Left lung (tissue), 10 donors: ENCODE data around the gene NHEJ1. TPM values are rescaled to one million over a fixed set of nuclear protein-coding genes. Genes with fewer than 3 reads are reported as not detected.
A peak's percentile ranks its signal among the peaks of the same experiment; 100 is the strongest.

Source experiments
- ATAC-seq: fragments of 200-7000 bp; cut with Tn5 transposase; one replicate; pipeline ENCODE4 v1.9.1; 2020; ENCODE audit warnings: moderate library complexity
- DNase-seq, 4 donors: peaks; one replicate each; pipeline ENCODE4 v3.0.0-alpha.2; 2013 to 2020
- H3K27ac ChIP-seq, 2 donors: fragments of 200-600 bp; sonication (generic) in 1 of 2; one replicate each; pipeline versions ENCODE4 v1.5.0 to v1.8.0; 2020 to 2021
- H3K27me3 ChIP-seq, 2 donors: fragments of 200-600 bp; sonication (generic) in 1 of 2; one replicate each; pipeline versions ENCODE4 v1.5.0 to v1.8.0; 2020 to 2021
- H3K36me3 ChIP-seq, 2 donors: fragments of 200-600 bp; sonication (generic) in 1 of 2; one replicate each; pipeline versions ENCODE4 v1.5.0 to v1.8.0; 2020 to 2021
- H3K4me1 ChIP-seq, 2 donors: fragments of 200-600 bp; one replicate each; pipeline ENCODE4 v1.8.0; 2021
- H3K4me3 ChIP-seq, 2 donors: fragments of 200-600 bp; sonication (generic) in 1 of 2; one replicate each; pipeline versions ENCODE4 v1.5.0 to v1.8.0; 2020 to 2021; ENCODE audit warnings: mild to moderate bottlenecking in 1 of 2
- H3K9me3 ChIP-seq, 2 donors: fragments of 200-600 bp; sonication (generic) in 1 of 2; one replicate each; pipeline versions ENCODE4 v1.5.0 to v1.8.0; 2020 to 2021
- CTCF ChIP-seq, 2 donors: fragments of 200-600 bp; sonication (generic) in 1 of 2; IDR thresholded peaks; one replicate each; pipeline versions ENCODE4 v1.5.0 to v1.8.0; 2021; ENCODE audit warnings: antibody characterized with exemption in 2 of 2
- intact Hi-C, 2 donors: fragments of 100-400 bp; cut with DNase I; formaldehyde crosslinking; loops; one replicate each; pipeline versions ENCODE4 v1.11.2 to v1.14.2; 2022
- polyA plus RNA-seq, 6 donors: library from polyadenylated mRNA; unstranded; fragments of 120-200 nt; gene quantifications; one replicate each; pipeline ENCODE4 v1.2.1, GENCODE V29; 2013; ENCODE audit not compliant: insufficient read length in 6 of 6
- total RNA-seq, 2 donors: library from RNA; stranded (reverse); fragmentation: NEBNext Ultra II Directional; extraction: Animal tissue kit (Norgen Biotek cat#: 25700); gene quantifications; one replicate each; pipeline ENCODE4 v1.2.1, GENCODE V29; 2021
- donor health status: DM: no; HTN: yes; CAD: no.
- donor health status: DM: no; HTN: no; CAD: no.

NHEJ1 gene
- total and polyA plus RNA-seq, 8 donors = 14.0 to 20.9 (median 18.2) TPM

- intact Hi-C loops = no loop called here
- H3K27ac ChIP-seq = no peak overlapping the region
Observed at GRCh38 chr2:219158025-219158424, 2.6 kb downstream of the NHEJ1 start.

GRCh38 chr2:219157396-219157795 is 3.2 kb downstream of the NHEJ1 start:
- ATAC-seq (no peak), DNase-seq (no peak)
- Histone ChIP-seq H3K27ac (no peak overlapping the region), H3K4me3 (no peak overlapping the region), H3K36me3 (peaks cover 0 to 39% of the 10 kb centered on the region in 2 donors), H3K9me3 (no peaks in the 10 kb centered on the region), H3K4me1 (peaks cover 4 to 12% of the 10 kb centered on the region in 2 donors), H3K27me3 (no peaks in the 10 kb centered on the region)
- intact Hi-C loops = no loop called here
- no peak for TF ChIP-seq CTCF (IDR thresholded peaks at IDR 0.05)

More at GRCh38 chr2:219158025-219158424, 2.6 kb downstream of the NHEJ1 start:
- DNase-seq (no peak), ATAC-seq (no peak)
- Histone ChIP-seq H3K27me3 (no peaks in the 10 kb centered on the region), H3K4me1 (peaks cover 4 to 12% of the 10 kb centered on the region in 2 donors), H3K4me3 (no peak overlapping the region), H3K9me3 (no peaks in the 10 kb centered on the region), H3K36me3 (peaks cover 0 to 33% of the 10 kb centered on the region in 2 donors)
- no peak for TF ChIP-seq CTCF (IDR thresholded peaks at IDR 0.05)

GRCh38 chr2:219155054-219155644 is 5.5 kb downstream of the NHEJ1 start:
- Histone ChIP-seq H3K36me3 (peaks cover 0 to 52% of the 10 kb centered on the region in 2 donors), H3K27ac (no peak overlapping the region), H3K9me3 (no peaks in the 10 kb centered on the region), H3K4me3 (no peak overlapping the region), H3K4me1 (peaks cover 4 to 6% of the 10 kb centered on the region in 2 donors), H3K27me3 (no peaks in the 10 kb centered on the region)
- intact Hi-C loops = no loop called here
- TF ChIP-seq CTCF (IDR thresholded peaks at IDR 0.05) = peak; percentile 35 to 51
- peak in 2 of 4 donors; percentile 60 to 80 for DNase-seq
- ATAC-seq = peak; percentile 73

GRCh38 chr2:219149667-219150066 is 10.9 kb downstream of the NHEJ1 start:
- H3K27me3 ChIP-seq = no peaks in the 10 kb centered on the region
- intact Hi-C loops = loop anchor here in 1 of 2 donors (5.0 kb wide), 1 partner anchor 92 kb away; no protein-coding TSS in a partner anchor

More at GRCh38 chr2:219149667-219150066, 10.9 kb downstream of the NHEJ1 start:
- TF ChIP-seq CTCF (IDR thresholded peaks at IDR 0.05) = no peak
- Histone ChIP-seq H3K9me3 (no peaks in the 10 kb centered on the region), H3K36me3 (peaks cover 0 to 69% of the 10 kb centered on the region in 2 donors), H3K27ac (no peak overlapping the region), H3K4me3 (no peak overlapping the region), H3K4me1 (peaks cover 0 to 10% of the 10 kb centered on the region in 2 donors)
- no peak for DNase-seq
- peak; percentile 34 for ATAC-seq
